Thyroid gland (tissue), 4 donors: ENCODE measurements around the gene LRP8. TPM values are rescaled to one million over a fixed set of nuclear protein-coding genes. Genes with fewer than 3 reads are reported as not detected.

ENCODE experiments used
- DNase-seq, 2 donors: peaks; one replicate each; pipeline ENCODE4 v3.0.0-alpha.2; 2019
- H3K27ac ChIP-seq, 3 donors: fragments of 200-600 bp; sonication (generic); 1 replicate in 2 of 3; 2 replicates in 1 of 3; pipeline ENCODE4 v1.5.1; 2016 to 2019; ENCODE audit warnings: mild to moderate bottlenecking in 1 of 3, moderate library complexity in 1 of 3
- H3K27me3 ChIP-seq: fragments of 200-600 bp; sonication (generic); one replicate; pipeline ENCODE4 v1.5.1; 2019
- H3K36me3 ChIP-seq, 2 donors: fragments of 200-600 bp; sonication (generic); one replicate each; pipeline ENCODE4 v1.5.1; 2016 to 2019
- H3K4me1 ChIP-seq, 2 donors: fragments of 200-600 bp; sonication (generic); one replicate each; pipeline ENCODE4 v1.5.1; 2017 to 2019
- H3K4me3 ChIP-seq, 3 donors: fragments of 200-600 bp; sonication (generic); replicated peaks in 1 of 3; 1 replicate in 2 of 3; 2 replicates in 1 of 3; pipeline ENCODE4 v1.5.1; 2016; ENCODE audit warnings: mild to moderate bottlenecking in 1 of 3
- H3K9me3 ChIP-seq: fragments of 200-600 bp; sonication (generic); one replicate; pipeline ENCODE4 v1.5.1; 2017
- CTCF ChIP-seq, 6 experiments: fragments of 200-600 bp in 3 of 6; fragments of 450-650 bp in 3 of 6; sonication (generic) in 3 of 6; IDR thresholded peaks; one replicate each; pipeline ENCODE4 v1.5.1; 2016 to 2019; ENCODE audit warnings: antibody characterized with exemption in 6 of 6, mild to moderate bottlenecking in 2 of 6, inconsistent platforms in 1 of 6, moderate library complexity in 1 of 6
- POLR2A ChIP-seq, 2 donors: fragments of 450-650 bp; IDR thresholded peaks; one replicate each; pipeline ENCODE4 v1.6.1; 2017; ENCODE audit warnings: antibody characterized with exemption in 2 of 2, mild to moderate bottlenecking in 2 of 2, moderate library complexity in 1 of 2
- WGBS, 2 donors: methylation state at CpG; one replicate each; pipeline ENCODE4 v1.1.5; 2017; 5-methylcytosine and 5-hydroxymethylcytosine counted together
- intact Hi-C: fragments of 100-400 bp; cut with DNase I; formaldehyde crosslinking; loops from one replicate; pipeline ENCODE4 v1.15.1; 2023
- total RNA-seq, 4 donors: library from RNA; depleted of rRNA; stranded (reverse); fragments of >200 nt; gene quantifications; one replicate each; pipeline ENCODE4 v1.2.3, GENCODE V29; 2016

Gene LRP8
- total RNA-seq, 4 donors from 2014 or later, result 92.8 to 200 (median 143) TPM

GRCh38 chr1:53343831-53344668 is 16.2 kb upstream of the LRP8 start:
- Histone ChIP-seq H3K27me3 (no peaks in the 10 kb centered on the region), H3K4me3 (no peak overlapping the region), H3K4me1 (no peaks in the 10 kb centered on the region), H3K9me3 (no peaks in the 10 kb centered on the region), H3K36me3 (no peaks in the 10 kb centered on the region), H3K27ac (no peak overlapping the region)
- no peak for TF ChIP-seq CTCF (IDR thresholded peaks at IDR 0.05)
- no peak for TF ChIP-seq POLR2A (IDR thresholded peaks at IDR 0.05)
- WGBS, 2 donors, result 81 to 82% methylated on average over 8 to 9 of the region's 9 CpGs
- intact Hi-C loops, result no loop called here
- DNase-seq, result no peak

- WGBS, 2 donors, result 83 to 87% methylated on average over 9 to 10 of the region's 10 CpGs
Measured at GRCh38 chr1:53342735-53343470, 15.0 kb upstream of the LRP8 start.

GRCh38 chr1:53341961-53342707 is 14.3 kb upstream of the LRP8 start:
- H3K27me3 ChIP-seq, result no peaks in the 10 kb centered on the region
- no peak for DNase-seq
- WGBS, 2 donors, result 76 to 90% methylated on average over 7 of the region's 7 CpGs

More at GRCh38 chr1:53342735-53343470, 15.0 kb upstream of the LRP8 start:
- no peaks in the 10 kb centered on the region for H3K9me3 ChIP-seq
- no peak overlapping the region for H3K4me3 ChIP-seq
- H3K4me1 ChIP-seq, result no peaks in the 10 kb centered on the region
- no peaks in the 10 kb centered on the region for H3K27me3 ChIP-seq
- intact Hi-C loops, result no loop called here
- TF ChIP-seq POLR2A (IDR thresholded peaks at IDR 0.05) (no peak), CTCF (IDR thresholded peaks at IDR 0.05) (no peak)
- H3K27ac ChIP-seq, result no peak overlapping the region
- H3K36me3 ChIP-seq, result no peaks in the 10 kb centered on the region
- no peak for DNase-seq

GRCh38 chr1:53341521-53341895 is 13.6 kb upstream of the LRP8 start:
- H3K4me1 ChIP-seq, result no peaks in the 10 kb centered on the region
- H3K4me3 ChIP-seq, result no peak overlapping the region
- H3K27me3 ChIP-seq, result no peaks in the 10 kb centered on the region
- TF ChIP-seq POLR2A (IDR thresholded peaks at IDR 0.05) (no peak), CTCF (IDR thresholded peaks at IDR 0.05) (no peak)
- intact Hi-C loops, result no loop called here
- H3K9me3 ChIP-seq, result no peaks in the 10 kb centered on the region
- 88% methylated on average over 4 to 5 of the region's 5 CpGs for WGBS, 2 donors
- no peak overlapping the region for H3K27ac ChIP-seq
- no peak for DNase-seq
- no peaks in the 10 kb centered on the region for H3K36me3 ChIP-seq

More at GRCh38 chr1:53341961-53342707, 14.3 kb upstream of the LRP8 start:
- Histone ChIP-seq H3K4me3 (no peak overlapping the region), H3K27ac (no peak overlapping the region), H3K4me1 (no peaks in the 10 kb centered on the region), H3K36me3 (no peaks in the 10 kb centered on the region), H3K9me3 (no peaks in the 10 kb centered on the region)
- intact Hi-C loops, result no loop called here
- TF ChIP-seq POLR2A (IDR thresholded peaks at IDR 0.05) (no peak), CTCF (IDR thresholded peaks at IDR 0.05) (no peak)
